GM23248 (cell line): Measurements from ENCODE around the gene IPO8.

Experiments
- EZH2 ChIP-seq: fragments of 200-600 bp; sonication (generic); IDR thresholded peaks from 2 replicates; pipeline ENCODE4 v1.6.1; 2018; ENCODE audit warnings: antibody characterized with exemption, mild to moderate bottlenecking; ENCODE audit not compliant: insufficient read depth, poor library complexity, severe bottlenecking
- EZH2phosphoT487 ChIP-seq: fragments of 200-600 bp; sonication (generic); IDR thresholded peaks from 2 replicates; pipeline ENCODE4 v1.6.1; 2018; ENCODE audit warnings: antibody characterized with exemption, moderate library complexity, mild to moderate bottlenecking, low read depth; ENCODE audit not compliant: insufficient read depth

GRCh38 chr12:30646821-30647220, 48.8 kb downstream of the IPO8 start:
- no peak for TF ChIP-seq EZH2phosphoT487
- TF ChIP-seq EZH2: no peak
